Measurements from ENCODE around the gene OR2W1. TPM values are rescaled to one million over a fixed set of nuclear protein-coding genes. Genes with fewer than 3 reads are reported as not detected.

OR2W1 gene
- total RNA-seq, 1 experiment from 2014 or later = not detected

GRCh38 chr6:29079203-29079602 lies 34.2 kb upstream of the OR2W1 start:
- TF ChIP-seq CTCF (conservative IDR thresholded peaks at IDR 0.05) = no peak

More at GRCh38 chr6:29079203-29079602, 34.2 kb upstream of the OR2W1 start:
- H3K9me3 ChIP-seq (ENCODE audit: control insufficient read depth, low read depth, low read length) = no peaks in the 10 kb centered on the region
- H3K23ac ChIP-seq (ENCODE audit: insufficient read length, low read depth, low read length) = no peak overlapping the region
- H3K56ac ChIP-seq (ENCODE audit: insufficient read length, low read depth, low read length) = no peak overlapping the region
- H2BK12ac ChIP-seq (ENCODE audit: insufficient read length, low read depth, low read length) = no peak overlapping the region
- no peaks in the 10 kb centered on the region for H3K79me1 ChIP-seq (ENCODE audit: insufficient read depth, low read depth, low read length, poor library complexity, severe bottlenecking)
- no peak overlapping the region for H3K27ac Mint-ChIP-seq
- H3K27ac ChIP-seq (ENCODE audit: insufficient read length, low read depth, low read length) = no peak overlapping the region
- no peak overlapping the region for H3T11ph ChIP-seq (ENCODE audit: low read length)
- H3K9ac ChIP-seq (ENCODE audit: extremely low read depth, insufficient read length, low read length) = no peak overlapping the region
- H3K4me3 Mint-ChIP-seq = no peak overlapping the region
- no peak overlapping the region for H2BK120ac ChIP-seq (ENCODE audit: low read depth, low read length, poor library complexity, severe bottlenecking)
- no peak overlapping the region for H2AFZ ChIP-seq (ENCODE audit: low read length)
- H3K4me2 ChIP-seq (ENCODE audit: insufficient read depth, insufficient read length, low read length) = no peak overlapping the region
- no peak overlapping the region for H2AK5ac ChIP-seq (ENCODE audit: insufficient read length, low read length)
- DNase-seq = no peak
- no peaks in the 10 kb centered on the region for H3K27me3 ChIP-seq (ENCODE audit: insufficient read depth, low read length)
- H3K18ac ChIP-seq (ENCODE audit: insufficient read length, low read depth, low read length) = no peak overlapping the region
- H3K36me3 Mint-ChIP-seq (ENCODE audit: insufficient read depth in 1 of 3, low read depth in 3 of 3) = no peaks in the 10 kb centered on the region
- H3K9me3 Mint-ChIP-seq = no peaks in the 10 kb centered on the region
- H3K14ac ChIP-seq (ENCODE audit: insufficient read depth, low read length) = no peak overlapping the region
- no peaks in the 10 kb centered on the region for H3K23me2 ChIP-seq (ENCODE audit: insufficient read length, low read depth, low read length, poor library complexity, severe bottlenecking)
- H3K4ac ChIP-seq (ENCODE audit: low read depth, low read length) = no peak overlapping the region
- H2BK20ac ChIP-seq (ENCODE audit: low read depth, low read length, poor library complexity, severe bottlenecking) = no peak overlapping the region
- no peak overlapping the region for H4K8ac ChIP-seq (replicated peaks; ENCODE audit: insufficient read length, low read depth, low read length)
- H2BK15ac ChIP-seq (ENCODE audit: low read depth, low read length) = no peak overlapping the region
- no peaks in the 10 kb centered on the region for H3K79me2 ChIP-seq (ENCODE audit: insufficient read depth, low read length)
- H3K4me1 ChIP-seq (ENCODE audit: insufficient read depth, low read length) = no peaks in the 10 kb centered on the region
- no peaks in the 10 kb centered on the region for H3K4me1 Mint-ChIP-seq
- H2BK5ac ChIP-seq (ENCODE audit: insufficient read length, low read length) = no peak overlapping the region
- no CpG with 5 or more reads among the region's 1 CpG for WGBS (ENCODE audit: extremely low coverage, insufficient read length, low lambda C conversion rate)
- H4K91ac ChIP-seq (ENCODE audit: insufficient read length, low read depth, low read length) = no peak overlapping the region
- no peaks in the 10 kb centered on the region for H4K20me1 ChIP-seq (ENCODE audit: control insufficient read depth, insufficient read depth, insufficient read length)
- no peaks in the 10 kb centered on the region; the same call in 1 of the 2 replicates for H3K27me3 Mint-ChIP-seq (ENCODE audit: low read depth)
- H4K5ac ChIP-seq (ENCODE audit: insufficient read length, low read depth, low read length) = no peak overlapping the region
